GM12891 (cell line): ENCODE data around the gene KRT8.

Source experiments
- PAX5 ChIP-seq: IDR thresholded peaks from 2 replicates; pipeline ENCODE4 v1.6.1; 2011; ENCODE audit warnings: low read length, moderate library complexity, mild to moderate bottlenecking; ENCODE audit not compliant: insufficient read depth, severe bottlenecking
- POLR2A ChIP-seq: IDR thresholded peaks from 2 replicates; pipeline ENCODE4 v1.6.1; 2011; ENCODE audit warnings: low read depth, low read length, control low read depth
- POLR2AphosphoS5 ChIP-seq: IDR thresholded peaks from 2 replicates; pipeline ENCODE4 v1.6.1; 2011; ENCODE audit warnings: low read depth, low read length, control low read depth
- SPI1 ChIP-seq: IDR thresholded peaks from 2 replicates; pipeline ENCODE4 v1.6.1; 2011; ENCODE audit warnings: low read depth, low read length, control low read depth
- TAF1 ChIP-seq: IDR thresholded peaks from 2 replicates; pipeline ENCODE4 v1.6.1; 2011; ENCODE audit warnings: low read depth, low read length, control low read depth

- TF ChIP-seq POLR2A (no peak), POLR2AphosphoS5 (no peak), TAF1 (no peak), SPI1 (no peak), PAX5 (no peak)
Observed at GRCh38 chr12:52926596-52927234, 21.8 kb upstream of the KRT8 start.
